ENCODE results near the gene ZNF518A.

The ZNF518A gene

GRCh38 chr10:96133135-96133534 lies 3.0 kb downstream of the ZNF518A start:
- H3K9ac ChIP-seq (ENCODE audit: low read depth, low read length) = no peak overlapping the region
- ATAC-seq (ENCODE audit: insufficient read depth, low read depth) (no peak), DNase-seq (no peak)
- no peak overlapping the region for H2AFZ ChIP-seq (ENCODE audit: low read depth, low read length)
- H3K27me3 ChIP-seq (ENCODE audit: insufficient read depth, low read length, poor library complexity) = no peaks in the 10 kb centered on the region
- TF ChIP-seq CTCF (IDR thresholded peaks at IDR 0.05; ENCODE audit: borderline replicate concordance, extremely low read depth, low read length, poor library complexity, severe bottlenecking) = no peak
- TF ChIP-seq EZH2 (IDR thresholded peaks at IDR 0.05; ENCODE audit: borderline replicate concordance, low read depth, low read length, severe bottlenecking) = no peak
- H4K20me1 ChIP-seq (ENCODE audit: insufficient read depth, low read length) = no peaks in the 10 kb centered on the region
- H3K79me2 ChIP-seq (ENCODE audit: insufficient read depth, low read length) = peaks cover 27% of the 10 kb centered on the region
- no peak overlapping the region for H3K4me3 ChIP-seq (ENCODE audit: low read depth in 1 of 2, low read length in 2 of 2)
- no peak overlapping the region for H3K27ac ChIP-seq (ENCODE audit: low read length)
- H3K9me3 ChIP-seq (ENCODE audit: insufficient read depth, low read length, severe bottlenecking) = no peaks in the 10 kb centered on the region
- peaks cover 51% of the 10 kb centered on the region for H3K36me3 ChIP-seq (ENCODE audit: insufficient read depth, low read length)
- H3K4me1 ChIP-seq (ENCODE audit: insufficient read depth, low read length) = peaks cover 29% of the 10 kb centered on the region
- no peak overlapping the region for H3K4me2 ChIP-seq (ENCODE audit: insufficient read depth, low read length)

GRCh38 chr10:96136810-96137209 lies 6.7 kb downstream of the ZNF518A start:
- H3K27ac ChIP-seq (ENCODE audit: low read length) = no peak overlapping the region
- peaks cover 20% of the 10 kb centered on the region for H3K79me2 ChIP-seq (ENCODE audit: insufficient read depth, low read length)
- no peaks in the 10 kb centered on the region for H3K27me3 ChIP-seq (ENCODE audit: insufficient read depth, low read length, poor library complexity)
- no peak overlapping the region for H3K4me2 ChIP-seq (ENCODE audit: insufficient read depth, low read length)
- H3K4me3 ChIP-seq (ENCODE audit: low read depth in 1 of 2, low read length in 2 of 2) = no peak overlapping the region
- H3K9ac ChIP-seq (ENCODE audit: low read depth, low read length) = no peak overlapping the region
- peaks cover 79% of the 10 kb centered on the region for H3K36me3 ChIP-seq (ENCODE audit: insufficient read depth, low read length)
- peaks cover 9% of the 10 kb centered on the region for H3K4me1 ChIP-seq (ENCODE audit: insufficient read depth, low read length)
- ATAC-seq (ENCODE audit: insufficient read depth, low read depth) (no peak), DNase-seq (no peak)
- no peak for TF ChIP-seq EZH2 (IDR thresholded peaks at IDR 0.05; ENCODE audit: borderline replicate concordance, low read depth, low read length, severe bottlenecking)
- no peak for TF ChIP-seq CTCF (IDR thresholded peaks at IDR 0.05; ENCODE audit: borderline replicate concordance, extremely low read depth, low read length, poor library complexity, severe bottlenecking)
- H4K20me1 ChIP-seq (ENCODE audit: insufficient read depth, low read length) = no peaks in the 10 kb centered on the region
- no peak overlapping the region for H2AFZ ChIP-seq (ENCODE audit: low read depth, low read length)
- H3K9me3 ChIP-seq (ENCODE audit: insufficient read depth, low read length, severe bottlenecking) = no peaks in the 10 kb centered on the region

- no peak overlapping the region for H3K27ac ChIP-seq (ENCODE audit: low read length)
- H4K20me1 ChIP-seq (ENCODE audit: insufficient read depth, low read length) = no peaks in the 10 kb centered on the region
- no peak overlapping the region for H3K9ac ChIP-seq (ENCODE audit: low read depth, low read length)
- H3K4me1 ChIP-seq (ENCODE audit: insufficient read depth, low read length) = peaks cover 1% of the 10 kb centered on the region; the same call in 1 of the 2 replicates
- no peak overlapping the region for H3K4me3 ChIP-seq (ENCODE audit: low read depth in 1 of 2, low read length in 2 of 2)
- DNase-seq (no peak), ATAC-seq (ENCODE audit: insufficient read depth, low read depth) (no peak)
- H3K4me2 ChIP-seq (ENCODE audit: insufficient read depth, low read length) = no peak overlapping the region
- no peak overlapping the region for H2AFZ ChIP-seq (ENCODE audit: low read depth, low read length)
- H3K27me3 ChIP-seq (ENCODE audit: insufficient read depth, low read length, poor library complexity) = no peaks in the 10 kb centered on the region
- no peaks in the 10 kb centered on the region for H3K9me3 ChIP-seq (ENCODE audit: insufficient read depth, low read length, severe bottlenecking)
- TF ChIP-seq CTCF (IDR thresholded peaks at IDR 0.05; ENCODE audit: borderline replicate concordance, extremely low read depth, low read length, poor library complexity, severe bottlenecking) (no peak), EZH2 (IDR thresholded peaks at IDR 0.05; ENCODE audit: borderline replicate concordance, low read depth, low read length, severe bottlenecking) (no peak)
- peaks cover 85% of the 10 kb centered on the region for H3K36me3 ChIP-seq (ENCODE audit: insufficient read depth, low read length)
- peaks cover 12% of the 10 kb centered on the region; the same call in 1 of the 2 replicates for H3K79me2 ChIP-seq (ENCODE audit: insufficient read depth, low read length)
These were observed 7.5 kb downstream of the ZNF518A start for GRCh38 chr10:96137567-96137966.

GRCh38 chr10:96138102-96138501 lies 8.0 kb downstream of the ZNF518A start:
- Histone ChIP-seq H3K9ac (ENCODE audit: low read depth, low read length) (no peak overlapping the region), H4K20me1 (ENCODE audit: insufficient read depth, low read length) (no peaks in the 10 kb centered on the region), H3K9me3 (ENCODE audit: insufficient read depth, low read length, severe bottlenecking) (no peaks in the 10 kb centered on the region), H3K4me3 (ENCODE audit: low read depth in 1 of 2, low read length in 2 of 2) (no peak overlapping the region), H3K4me2 (ENCODE audit: insufficient read depth, low read length) (no peak overlapping the region), H2AFZ (ENCODE audit: low read depth, low read length) (no peak overlapping the region), H3K27ac (ENCODE audit: low read length) (no peak overlapping the region), H3K4me1 (ENCODE audit: insufficient read depth, low read length) (no peaks in the 10 kb centered on the region; the same call in 1 of the 2 replicates), H3K27me3 (ENCODE audit: insufficient read depth, low read length, poor library complexity) (no peaks in the 10 kb centered on the region), H3K79me2 (ENCODE audit: insufficient read depth, low read length) (peaks cover 11% of the 10 kb centered on the region; the same call in 1 of the 2 replicates), H3K36me3 (ENCODE audit: insufficient read depth, low read length) (peaks cover 85% of the 10 kb centered on the region)
- no peak for DNase-seq
- ATAC-seq (ENCODE audit: insufficient read depth, low read depth) = no peak
- TF ChIP-seq CTCF (IDR thresholded peaks at IDR 0.05; ENCODE audit: borderline replicate concordance, extremely low read depth, low read length, poor library complexity, severe bottlenecking) (no peak), EZH2 (IDR thresholded peaks at IDR 0.05; ENCODE audit: borderline replicate concordance, low read depth, low read length, severe bottlenecking) (no peak)

Measured in DND-41 (cell line).